Right ventricle myocardium inferior (tissue), 1 donor: Measurements from ENCODE around the gene NGRN. TPM values are rescaled to one million over a fixed set of nuclear protein-coding genes. Genes with fewer than 3 reads are reported as not detected.
"Not testable (repeated sequence)": the region's sequence is repeated elsewhere in the genome, so short reads cannot be mapped to it uniquely, and the experiment has no call there.

Experiments used
- ATAC-seq: fragments of 200-7000 bp; cut with Tn5 transposase; one replicate; pipeline ENCODE4 v1.9.1; 2020; ENCODE audit warnings: mild to moderate bottlenecking, moderate library complexity
- DNase-seq: peaks from one replicate; pipeline ENCODE4 v3.0.0; 2021; ENCODE audit errors: missing footprints
- intact Hi-C: fragments of 100-400 bp; cut with DNase I; formaldehyde crosslinking; loops from one replicate; pipeline ENCODE4 v1.11.0; 2022
- total RNA-seq: library from RNA; stranded (reverse); fragmentation: NEBNext Ultra II Directional; extraction: Animal tissue kit (Norgen Biotek cat#: 25700); gene quantifications from one replicate; pipeline ENCODE4 v1.2.1, GENCODE V29; 2021
- donor health status: DM: no; HTN: yes; CAD: no; lungs with severe emphysema.

Gene NGRN
- total RNA-seq, 1 donor from 2014 or later, result 122 TPM

DNA sequence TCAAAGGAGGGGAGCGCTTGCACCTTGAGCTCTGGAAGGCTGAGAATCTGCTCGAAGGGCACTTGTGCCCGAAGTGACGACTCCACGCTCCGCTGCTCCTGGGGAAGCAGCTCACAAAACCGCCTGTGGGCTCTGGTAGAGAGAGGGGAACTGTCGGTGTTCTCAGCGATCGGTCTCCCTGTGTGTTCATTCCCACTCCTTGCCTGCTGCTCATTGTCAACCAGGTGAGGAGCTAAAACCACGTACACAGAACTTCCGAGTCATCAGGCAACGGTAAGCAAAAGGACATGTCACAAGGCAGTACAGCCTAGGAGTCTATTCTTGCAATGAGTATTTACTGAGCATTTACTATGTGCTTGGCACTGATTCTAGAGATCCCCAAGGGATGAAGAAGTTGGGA, 33.3 kb upstream of the NGRN start:
- DNase-seq (no peak), ATAC-seq (no peak)
- intact Hi-C loops, result loop anchor here (5.0 kb wide), 2 partner anchors 55 to 130 kb away; partner anchors contain the start of gene IDH2

DNA sequence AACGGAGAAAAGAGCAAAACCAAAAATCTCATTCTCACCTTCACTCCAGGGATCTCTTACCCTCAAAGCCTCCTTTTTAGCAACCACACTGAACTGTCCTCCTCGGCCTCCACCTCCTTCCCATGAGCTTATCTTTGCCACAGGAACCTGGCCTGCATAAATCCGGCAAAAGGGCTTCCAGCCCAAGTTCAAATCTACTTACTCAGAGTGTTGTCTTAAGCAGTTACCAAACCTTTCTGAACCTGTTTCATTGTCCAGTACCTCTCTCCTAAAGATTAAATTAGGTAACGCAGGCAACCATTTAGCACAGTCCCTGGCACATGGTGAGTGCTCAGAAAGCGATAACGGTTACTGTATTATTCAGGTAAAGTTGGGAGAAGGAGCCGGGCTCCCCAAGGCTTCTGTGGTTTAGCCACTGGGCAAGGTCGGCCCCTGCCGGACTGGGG, 32.5 kb upstream of the NGRN start:
- no peak for ATAC-seq
- intact Hi-C loops, result loop anchor here (5.0 kb wide), 2 partner anchors 56 to 131 kb away; partner anchors contain the start of gene IDH2

DNA sequence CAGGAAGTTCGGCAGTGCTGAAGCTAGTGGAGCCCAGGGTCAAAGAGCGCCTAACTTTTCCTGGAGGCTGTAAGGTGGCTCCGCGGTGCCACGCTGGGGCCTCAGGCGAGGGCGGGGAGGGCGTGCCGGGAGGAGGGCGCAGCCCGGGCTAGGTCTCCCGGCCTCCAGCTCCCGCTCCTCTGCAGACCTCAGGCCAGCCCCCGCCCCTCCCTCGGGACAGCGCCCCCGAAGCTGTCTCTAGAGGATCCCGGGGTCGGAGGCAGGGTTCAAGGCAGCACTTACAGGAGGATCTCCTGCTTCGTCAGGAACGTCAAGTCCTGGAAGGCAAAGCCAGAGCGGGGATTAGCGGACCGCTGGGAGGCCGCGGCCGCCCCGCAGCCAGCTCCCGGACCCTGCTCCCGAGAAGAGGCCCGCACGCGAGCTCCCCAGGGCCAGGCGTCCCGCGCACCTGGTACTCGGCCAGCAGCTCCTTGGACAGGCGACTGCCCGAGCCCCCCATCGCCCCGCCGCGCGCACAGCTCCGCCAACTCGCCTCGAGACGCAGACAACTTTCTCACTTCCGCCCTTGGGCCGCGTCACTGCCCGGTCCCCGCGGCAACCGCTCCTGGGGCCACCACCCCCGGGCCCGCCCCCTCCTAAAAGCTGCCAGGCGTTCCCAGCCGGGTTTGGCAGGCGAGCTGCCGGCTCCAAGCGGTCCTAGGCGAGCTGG, 31.9 kb upstream of the NGRN start, which contains the start of gene CIB1:
Gene CIB1, minus strand, starts transcription at position 555 of the 709 bp plus-strand sequence. Its CDS starts 56 bp downstream, at position 499.
- DNase-seq (peak; percentile 99), ATAC-seq (peak; percentile 96)
- intact Hi-C loops, result loop anchor here (2.0 to 5.0 kb wide), 3 partner anchors 31 to 131 kb away; partner anchors contain the start of genes IDH2 and NGRN

More for the DNA sequence above, 32.5 kb upstream of the NGRN start:
- DNase-seq, result peak; percentile 85

DNA sequence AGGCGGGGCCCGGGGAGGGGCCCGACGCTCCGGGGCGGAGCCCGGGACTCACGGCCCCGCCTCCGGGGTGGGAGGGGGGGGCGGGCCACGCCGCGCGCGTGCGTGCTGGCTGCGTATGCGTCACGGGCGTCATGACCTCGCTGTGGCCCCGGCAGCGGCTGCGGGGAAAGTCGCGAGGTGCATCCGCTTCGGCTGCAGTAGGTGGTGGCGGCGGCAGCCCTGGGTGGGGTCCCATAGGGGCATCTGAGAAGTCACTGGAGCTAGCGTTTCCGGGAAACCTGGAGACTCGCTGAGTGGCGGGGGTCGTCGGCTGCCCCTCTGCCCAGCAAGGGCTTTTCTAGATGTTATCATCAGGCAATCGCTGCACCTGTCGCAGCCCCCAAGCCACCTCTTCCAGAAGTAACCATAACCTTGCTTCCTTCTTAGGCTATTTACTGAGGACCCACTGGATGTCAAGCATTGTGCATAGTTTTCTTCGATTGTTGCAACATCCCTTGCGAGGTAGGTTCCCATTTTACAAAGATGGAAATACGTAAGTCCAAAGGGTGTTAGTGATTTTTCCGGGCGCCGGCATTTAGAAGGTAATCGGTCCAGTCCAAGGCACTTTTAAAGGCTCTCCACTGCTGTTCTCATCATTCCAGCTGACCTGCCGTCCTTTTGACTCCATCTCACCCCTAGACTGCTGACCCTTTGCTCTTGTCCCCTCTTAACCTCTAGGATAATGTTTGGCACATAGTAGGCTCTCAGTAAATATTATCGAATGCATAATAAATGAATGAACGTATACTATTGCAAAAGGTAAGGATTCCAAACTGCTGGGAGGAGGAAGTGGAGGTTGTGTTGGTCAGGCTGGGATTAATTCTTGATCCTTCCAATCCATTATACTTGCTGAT, 31.1 kb upstream of the NGRN start, which contains the start of gene GDPGP1:
Gene GDPGP1, plus strand, starts transcription at position 114 of the 893 bp plus-strand sequence. CDS start 6,700 bp downstream, outside the sequence.
- ATAC-seq, result no peak
- no peak for DNase-seq
- intact Hi-C loops, result loop anchor here (2.0 to 5.0 kb wide), 3 partner anchors 30 to 132 kb away; partner anchors contain the start of genes IDH2 and NGRN

DNA sequence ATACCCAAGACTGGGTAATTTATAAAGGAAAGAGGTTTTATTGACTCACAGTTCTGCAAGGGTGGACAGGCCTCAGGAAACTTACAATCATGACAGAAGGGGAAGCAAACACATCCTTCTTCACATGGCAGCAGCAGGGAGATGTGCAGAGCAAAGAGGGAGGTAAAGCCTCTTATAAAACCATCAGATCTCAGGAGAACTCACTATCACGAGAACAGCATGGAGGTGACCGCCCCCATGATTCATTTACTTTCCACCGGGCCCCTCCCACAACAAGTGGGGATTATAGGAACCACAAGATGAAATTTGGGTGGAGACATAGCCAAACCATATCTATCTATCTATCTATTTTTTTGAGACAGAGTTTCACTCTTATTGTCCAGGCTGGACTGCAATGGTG, 26.1 kb upstream of the NGRN start:
- no peak for DNase-seq
- intact Hi-C loops, result no loop called here
- ATAC-seq, result no peak

GRCh38 chr15:90240856-90241255, 24.6 kb upstream of the NGRN start:
- ATAC-seq, result no peak
- intact Hi-C loops, result no loop called here
- DNase-seq, result no peak

DNA sequence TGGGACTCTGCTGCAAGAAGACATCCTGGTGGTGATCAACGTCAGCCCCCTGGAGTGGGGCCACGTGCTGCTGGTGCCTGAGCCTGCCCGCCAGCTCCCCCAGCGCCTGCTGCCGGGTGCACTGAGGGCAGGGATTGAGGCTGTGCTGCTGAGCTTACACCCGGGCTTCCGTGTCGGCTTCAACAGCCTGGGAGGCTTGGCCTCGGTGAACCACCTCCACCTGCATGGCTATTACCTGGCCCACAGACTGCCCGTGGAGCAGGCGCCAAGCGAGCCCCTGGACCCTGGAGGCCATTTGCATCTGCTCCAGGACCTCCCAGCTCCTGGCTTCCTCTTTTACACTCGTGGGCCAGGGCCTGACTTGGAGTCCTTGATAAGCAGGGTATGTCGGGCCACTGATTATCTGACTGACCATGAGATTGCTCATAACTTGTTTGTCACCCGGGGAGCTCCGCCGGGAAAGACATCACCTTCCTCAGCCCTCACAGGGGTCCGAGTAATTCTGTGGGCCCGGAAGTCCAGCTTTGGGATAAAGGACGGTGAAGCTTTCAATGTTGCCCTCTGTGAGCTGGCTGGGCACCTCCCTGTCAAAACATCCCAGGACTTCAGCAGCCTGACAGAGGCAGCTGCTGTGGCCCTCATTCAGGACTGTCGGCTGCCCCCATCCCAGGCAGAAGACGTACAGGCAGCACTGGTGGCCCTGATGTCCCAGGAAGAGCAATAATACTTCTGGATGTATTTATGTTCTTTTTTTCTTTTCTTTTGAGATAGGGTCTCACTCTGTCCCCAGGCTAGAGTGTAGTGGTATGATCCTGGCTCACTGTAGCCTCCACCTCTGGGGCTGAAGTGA, 23.9 kb upstream of the NGRN start:
- DNase-seq (no peak), ATAC-seq (peak; percentile 72)
- intact Hi-C loops, result no loop called here

- intact Hi-C loops, result no loop called here
- ATAC-seq (no peak), DNase-seq (no peak)
These were observed 21.4 kb upstream of the NGRN start for GRCh38 chr15:90243943-90244639.

DNA sequence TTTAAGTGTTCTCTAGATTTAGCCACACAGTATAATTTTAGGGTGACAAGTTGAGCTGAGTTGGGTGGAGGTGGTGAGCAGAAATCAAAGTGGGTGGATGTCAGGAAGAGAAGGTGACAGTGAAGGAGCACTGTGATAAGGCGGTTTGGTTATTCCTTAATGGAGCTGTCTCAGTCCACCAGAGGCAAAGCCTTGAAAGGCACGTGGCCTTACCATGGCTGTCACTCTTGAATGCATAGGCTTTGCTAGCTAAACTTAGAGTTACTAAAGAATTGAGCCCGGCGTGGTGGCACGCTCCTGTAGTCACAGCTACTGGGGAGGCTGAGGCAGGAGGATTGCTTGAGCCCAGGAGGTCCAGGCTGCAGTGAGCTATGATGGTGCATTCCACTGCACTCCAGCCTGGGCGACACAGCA, 16.7 kb upstream of the NGRN start:
- no peak for DNase-seq
- intact Hi-C loops, result no loop called here
- peak; percentile 77 for ATAC-seq

- intact Hi-C loops, result no loop called here
- DNase-seq (peak; percentile 99), ATAC-seq (peak; percentile 95)
These were observed 16.1 kb upstream of the NGRN start, which contains the start of gene TTLL13 for GRCh38 chr15:90249203-90249863. Gene TTLL13, plus strand, starts transcription at chr15:90249556. Its CDS starts 1,075 bp downstream, at chr15:90250631.

- DNase-seq (no peak), ATAC-seq (no peak)
- intact Hi-C loops, result no loop called here
These were observed 7.7 kb upstream of the NGRN start for GRCh38 chr15:90257776-90258175.

DNA sequence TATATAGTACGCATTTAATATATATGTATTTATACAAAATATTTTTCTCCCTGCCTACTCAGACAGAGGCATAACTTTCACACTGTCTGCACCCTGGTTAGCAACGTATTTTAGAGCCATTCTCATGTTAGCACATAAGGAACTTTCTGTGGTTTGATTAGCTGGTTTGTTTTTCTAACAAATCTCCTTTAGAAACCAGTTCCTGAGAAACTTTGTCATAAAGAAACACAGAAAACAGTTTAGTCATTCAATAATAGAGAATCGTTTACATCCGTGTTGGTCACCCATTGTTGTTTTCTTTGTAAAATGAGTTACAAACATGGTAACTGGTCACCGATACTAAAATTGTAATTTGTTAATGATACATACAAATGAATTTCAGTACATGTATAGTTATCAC, 5.9 kb upstream of the NGRN start:
- DNase-seq, result no peak
- intact Hi-C loops, result no loop called here
- ATAC-seq, result no peak

GRCh38 chr15:90260731-90261130, 4.7 kb upstream of the NGRN start:
- ATAC-seq, intact Hi-C loops, DNase-seq: not testable (repeated sequence)

GRCh38 chr15:90261811-90262210, 3.7 kb upstream of the NGRN start:
- DNase-seq (no peak), ATAC-seq (no peak)
- intact Hi-C loops, result no loop called here

GRCh38 chr15:90262426-90262825, 3.0 kb upstream of the NGRN start:
- no peak for ATAC-seq
- DNase-seq, result no peak
- intact Hi-C loops, result no loop called here

GRCh38 chr15:90264671-90265070, 801 bp upstream of the NGRN start:
- no peak for DNase-seq
- intact Hi-C loops, result loop anchor here (2.0 kb wide), 1 partner anchor 30 kb away; the partner anchor contains the start of gene GDPGP1
- no peak for ATAC-seq

DNA sequence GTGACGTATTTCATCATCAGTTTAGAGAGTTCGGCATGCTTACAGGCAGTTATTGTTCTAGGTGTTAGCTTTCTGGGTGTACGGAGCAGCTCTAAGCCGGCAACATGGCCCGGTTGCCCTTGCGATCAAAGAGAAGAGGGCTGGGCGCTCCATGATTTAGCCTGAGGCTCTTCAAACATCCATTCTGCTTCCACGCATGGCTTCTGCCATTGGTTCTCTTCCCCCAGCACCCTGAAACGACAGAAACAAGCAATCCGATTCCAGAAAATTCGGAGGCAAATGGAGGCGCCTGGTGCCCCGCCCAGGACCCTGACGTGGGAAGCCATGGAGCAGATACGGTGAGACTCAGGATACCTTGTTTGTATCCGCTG, 574 bp downstream of the NGRN start:
- intact Hi-C loops, result no loop called here
- ATAC-seq (peak; percentile 15), DNase-seq (no peak)
